Measurements from ENCODE around the gene KRT6A. TPM values are rescaled to one million over a fixed set of nuclear protein-coding genes. Genes with fewer than 3 reads are reported as not detected.

Gene KRT6A
- total and polyA plus RNA-seq, 2 of the 8 experiments (the other 6 are each of a cell fraction or from before 2014, with no cell fraction given) = 0.11 TPM; not detected in 1

GRCh38 chr12:52529417-52529816 lies 36.4 kb upstream of the KRT6A start:
- Histone ChIP-seq H2BK12ac (ENCODE audit: low read depth, low read length) (no peak overlapping the region), H3K4me1 (replicated peaks in 1 of 4; ENCODE audit: control insufficient read depth in 3 of 4, insufficient read depth in 4 of 4, low read length in 3 of 4) (no peaks in the 10 kb centered on the region), H3K27me3 (replicated peaks in 1 of 4; ENCODE audit: control insufficient read depth in 3 of 4, extremely low read depth in 1 of 4, insufficient read depth in 3 of 4, low read length in 3 of 4) (no peaks in the 10 kb centered on the region; a peak in 1 of 7 replicates), H2AK5ac (ENCODE audit: low read depth, low read length) (no peak overlapping the region), H3K79me1 (ENCODE audit: low read depth, low read length) (no peaks in the 10 kb centered on the region), H3K27ac (ENCODE audit: low read depth, low read length) (no peak overlapping the region), H3K14ac (ENCODE audit: insufficient read length) (no peak overlapping the region), H3K4ac (replicated peaks; ENCODE audit: insufficient read length, low read depth, low read length) (no peak overlapping the region), H3K56ac (replicated peaks; ENCODE audit: insufficient read length, low read depth, low read length) (no peak overlapping the region), H4K5ac (ENCODE audit: insufficient read length, low read depth, low read length) (no peak overlapping the region), H4K20me1 (replicated peaks in 1 of 2; ENCODE audit: control insufficient read depth in 1 of 2, insufficient read depth in 2 of 2, low read length in 2 of 2) (no peaks in the 10 kb centered on the region), H3K36me3 (ENCODE audit: control insufficient read depth in 2 of 4, insufficient read depth in 4 of 4, low read length in 3 of 4) (no peaks in the 10 kb centered on the region), H2BK5ac (ENCODE audit: low read depth, low read length) (no peak overlapping the region), H2AFZ (ENCODE audit: low read length) (no peak overlapping the region), H3K18ac (ENCODE audit: extremely low read depth, low read length) (no peak overlapping the region), H4K8ac (ENCODE audit: extremely low read depth, insufficient read depth, low read length) (no peak overlapping the region), H2BK15ac (ENCODE audit: low read length) (no peak overlapping the region), H3K79me2 (ENCODE audit: control insufficient read depth in 1 of 2, insufficient read depth in 2 of 2, low read length in 2 of 2) (no peaks in the 10 kb centered on the region), H2BK120ac (replicated peaks; ENCODE audit: low read depth, low read length) (no peak overlapping the region), H3K23ac (ENCODE audit: insufficient read length) (no peak overlapping the region), H2BK20ac (ENCODE audit: low read length) (no peak overlapping the region), H3K4me2 (ENCODE audit: insufficient read depth in 1 of 2, low read depth in 2 of 2, low read length in 2 of 2) (no peak overlapping the region), H3K9ac (replicated peaks in 1 of 4; ENCODE audit: extremely low read depth in 1 of 4, low read depth in 3 of 4, low read length in 3 of 4) (no peak overlapping the region), H3K9me3 (ENCODE audit: insufficient read depth in 2 of 2, low read depth in 1 of 2, low read length in 1 of 2) (no peaks in the 10 kb centered on the region), H4K91ac (replicated peaks; ENCODE audit: insufficient read length, low read length) (no peak overlapping the region), H3K4me3 (ENCODE audit: extremely low read depth in 1 of 4, insufficient read depth in 2 of 4, low read depth in 3 of 4, low read length in 4 of 4) (no peak overlapping the region), H3K23me2 (ENCODE audit: low read depth, low read length) (no peaks in the 10 kb centered on the region)
- FAIRE-seq (no peak), DNase-seq (ENCODE audit: low read depth in 1 of 2, low spot score in 2 of 2) (no peak)
- CTCF ChIA-PET (ENCODE audit: partially characterized antibody) = interaction anchor here (1.0 to 2.0 kb wide), 3 partner anchors 9 to 116 kb away, joined by 3 to 9 read pairs (median 4); partner anchors contain the start of gene KRT5
- no peak for TF ChIP-seq RAD21 (IDR thresholded peaks at IDR 0.05 in 1 of 2, conservative IDR thresholded peaks at IDR 0.05 in 1 of 2; ENCODE audit: low read depth in 2 of 2, low read length in 2 of 2)
- TF ChIP-seq BRCA1 (IDR thresholded peaks at IDR 0.05; ENCODE audit: low read depth, low read length) = no peak
- POLR2A ChIA-PET (ENCODE audit: partially characterized antibody) = no interaction called here
- 100% methylated on average over 2 of the region's 2 CpGs; no CpG with 5 or more reads in 1 of the 2 experiments for whole genome bisulfite sequencing, 2 experiments (ENCODE audit: extremely low coverage in 1 of 2, insufficient coverage in 1 of 2, insufficient read length in 1 of 2, insufficient replicate concordance in 2 of 2, low coverage in 1 of 2, low lambda C conversion rate in 2 of 2, missing lambda C conversion rate in 1 of 2)
